ENCODE results near the gene PPP1R37. TPM values are rescaled to one million over a fixed set of nuclear protein-coding genes. Genes with fewer than 3 reads are reported as not detected.

PPP1R37 gene
- polyA plus RNA-seq, 3 donors = 0.10 to 11.8 (median 0.22) TPM

GRCh38 chr19:45079911-45080370 is 13.0 kb upstream of the PPP1R37 start:
- Histone ChIP-seq H4K20me1 (ENCODE audit: insufficient read depth, low read length) (peaks cover 52% of the 10 kb centered on the region), H3K4me1 (ENCODE audit: control insufficient read depth in 1 of 2, insufficient read depth in 2 of 2, low read length in 2 of 2) (peaks cover 31 to 49% of the 10 kb centered on the region in 2 donors), H2AFZ (ENCODE audit: insufficient read depth, low read depth, low read length, poor library complexity, severe bottlenecking) (peak overlapping the region; percentile 98), H3K79me2 (ENCODE audit: insufficient read depth, low read length) (peaks cover 76% of the 10 kb centered on the region), H3K27me3 (ENCODE audit: control insufficient read depth in 2 of 2, insufficient read depth in 2 of 2, low read length in 2 of 2) (no peaks in the 10 kb centered on the region), H3K4me2 (replicated peaks; ENCODE audit: extremely low read depth, low read length, poor library complexity, severe bottlenecking) (peak overlapping the region; percentile 98), H3K36me3 (replicated peaks in 1 of 2; ENCODE audit: control insufficient read depth in 1 of 2, insufficient read depth in 2 of 2, low read length in 2 of 2) (peaks cover 5 to 10% of the 10 kb centered on the region in 2 donors), H3K9me3 (replicated peaks in 1 of 2; ENCODE audit: control insufficient read depth in 1 of 2, insufficient read depth in 1 of 2, low read length in 2 of 2) (no peaks in the 10 kb centered on the region), H3K9ac (ENCODE audit: insufficient read depth, low read length, poor library complexity, severe bottlenecking) (peak overlapping the region; percentile 83), H3K27ac (ENCODE audit: low read depth in 1 of 2, low read length in 2 of 2) (peak overlapping the region in 1 of 2 donors; percentile 88), H3K4me3 (replicated peaks in 1 of 3; ENCODE audit: low read depth in 2 of 3, low read length in 3 of 3) (peak overlapping the region; percentile 83 to 98 (median 85))
- DNase-seq = no peak
- no peaks in the 10 kb centered on the region for H3K9me3 Mint-ChIP-seq
- H3K27me3 Mint-ChIP-seq (ENCODE audit: low read depth in 3 of 3) = peaks cover 0 to 2% (median 0%) of the 10 kb centered on the region in 3 donors
- WGBS (ENCODE audit: insufficient coverage) = 12% methylated on average over 5 of the region's 6 CpGs
- peak overlapping the region; percentile 92 to 93 for H3K4me3 Mint-ChIP-seq
- H3K36me3 Mint-ChIP-seq = peaks cover 12 to 22% of the 10 kb centered on the region in 2 donors
- intact Hi-C loops (cut with micrococcal nuclease) = loop anchor here in 1 of 2 donors (5.0 kb wide), 1 partner anchor 97 kb away; the partner anchor contains the start of genes BLOC1S3 and TRAPPC6A
- no peak for TF ChIP-seq CTCF (IDR thresholded peaks at IDR 0.05)
- H3K27ac Mint-ChIP-seq = peak overlapping the region in 5 of 7 donors; percentile 82 to 95 (median 87)
- peaks cover 33% of the 10 kb centered on the region for H3K4me1 Mint-ChIP-seq

DNA sequence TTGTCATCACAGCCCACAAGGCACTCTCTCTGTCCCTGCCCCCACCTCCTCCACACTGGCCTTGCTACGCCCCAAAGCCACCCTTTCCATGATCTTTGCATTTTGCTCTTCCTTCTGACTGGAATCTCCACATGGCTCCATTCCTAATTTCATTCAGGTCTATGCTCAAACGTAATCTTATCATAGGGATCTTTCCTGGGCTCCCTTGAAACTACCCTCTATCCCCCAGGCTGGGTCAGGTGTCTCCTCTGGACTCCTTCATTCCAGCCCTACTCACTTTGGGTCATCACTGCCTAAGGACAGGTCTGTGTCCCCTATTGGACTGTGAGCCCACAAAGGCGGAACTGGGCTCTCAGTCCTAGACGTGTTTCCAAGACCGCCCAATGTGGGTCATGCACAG is 10.8 kb upstream of the PPP1R37 start:
- H3K9ac ChIP-seq (ENCODE audit: insufficient read depth, low read length, poor library complexity, severe bottlenecking) = no peak overlapping the region
- Mint-ChIP-seq H3K27me3 (ENCODE audit: low read depth in 3 of 3) (peaks cover 0 to 2% (median 0%) of the 10 kb centered on the region in 3 donors), H3K9me3 (no peaks in the 10 kb centered on the region), H3K4me3 (no peak overlapping the region), H3K4me1 (peaks cover 29% of the 10 kb centered on the region), H3K36me3 (peaks cover 17 to 33% of the 10 kb centered on the region in 2 donors), H3K27ac (peak overlapping the region in 1 of 7 donors; percentile 48)
- no peaks in the 10 kb centered on the region for H3K9me3 ChIP-seq (replicated peaks in 1 of 2; ENCODE audit: control insufficient read depth in 1 of 2, insufficient read depth in 1 of 2, low read length in 2 of 2)
- 93% methylated on average over 5 of the region's 5 CpGs for WGBS (ENCODE audit: insufficient coverage)
- no peak overlapping the region for H3K4me2 ChIP-seq (replicated peaks; ENCODE audit: extremely low read depth, low read length, poor library complexity, severe bottlenecking)
- TF ChIP-seq CTCF (IDR thresholded peaks at IDR 0.05) = no peak
- intact Hi-C loops (cut with micrococcal nuclease) = no loop called here
- H3K79me2 ChIP-seq (ENCODE audit: insufficient read depth, low read length) = peaks cover 57% of the 10 kb centered on the region
- H3K27me3 ChIP-seq (ENCODE audit: control insufficient read depth in 2 of 2, insufficient read depth in 2 of 2, low read length in 2 of 2) = no peaks in the 10 kb centered on the region
- DNase-seq = no peak
- H3K36me3 ChIP-seq (replicated peaks in 1 of 2; ENCODE audit: control insufficient read depth in 1 of 2, insufficient read depth in 2 of 2, low read length in 2 of 2) = peaks cover 5 to 10% of the 10 kb centered on the region in 2 donors
- H4K20me1 ChIP-seq (ENCODE audit: insufficient read depth, low read length) = peaks cover 36% of the 10 kb centered on the region
- no peak overlapping the region for H3K27ac ChIP-seq (ENCODE audit: low read depth in 1 of 2, low read length in 2 of 2)
- H3K4me1 ChIP-seq (ENCODE audit: control insufficient read depth in 1 of 2, insufficient read depth in 2 of 2, low read length in 2 of 2) = peaks cover 21 to 31% of the 10 kb centered on the region in 2 donors
- no peak overlapping the region for H3K4me3 ChIP-seq (replicated peaks in 1 of 3; ENCODE audit: low read depth in 2 of 3, low read length in 3 of 3)
- H2AFZ ChIP-seq (ENCODE audit: insufficient read depth, low read depth, low read length, poor library complexity, severe bottlenecking) = no peak overlapping the region
